H1 (cell line): ENCODE data around the gene PLA2G1B. TPM values are rescaled to one million over a fixed set of nuclear protein-coding genes. Genes with fewer than 3 reads are reported as not detected.
A peak's percentile ranks its signal among the peaks of the same experiment; 100 is the strongest.

ENCODE experiments used
- CTCF ChIA-PET: fragments of 300-600 bp; sonication (Branson Sonifier 250); formaldehyde crosslinking; loops from one replicate; lab custom pipeline; 2021; ENCODE audit not compliant: partially characterized antibody; lab: Charles Lee
- POLR2A ChIA-PET: fragments of 300-600 bp; sonication (Branson Sonifier 250); formaldehyde crosslinking; loops from one replicate; lab custom pipeline; 2021; ENCODE audit warnings: inconsistent platforms; ENCODE audit not compliant: partially characterized antibody; lab: Charles Lee
- DNase-seq, 2 experiments: peaks; one replicate each; pipeline versions ENCODE4 v3.0.0 to v3.0.0-alpha.2; 2010 to 2022; ENCODE audit warnings: low spot score in 2 of 2, low read depth in 1 of 2, mixed read lengths in 1 of 2
- FAIRE-seq: peaks from 2 replicates; lab custom pipeline; 2011; peaks lifted over from hg19 to GRCh38; lab: Jason Lieb, UNC
- H2AFZ ChIP-seq: 2 replicates; pipeline ENCODE4 v1.8.1; 2012; ENCODE audit warnings: low read length, inconsistent platforms
- H2AK5ac ChIP-seq: 2 replicates; pipeline ENCODE4 v1.6.1; 2013; ENCODE audit warnings: low read depth, low read length
- H2BK120ac ChIP-seq: replicated peaks from 2 replicates; pipeline ENCODE3; 2013; ENCODE audit warnings: low read depth, low read length, inconsistent platforms
- H2BK12ac ChIP-seq: 2 replicates; pipeline ENCODE4 v1.6.1; 2013; ENCODE audit warnings: low read depth, low read length
- H2BK15ac ChIP-seq: 2 replicates; pipeline ENCODE4 v1.6.1; 2013; ENCODE audit warnings: low read length
- H2BK20ac ChIP-seq: 2 replicates; pipeline ENCODE4 v1.6.1; 2013; ENCODE audit warnings: low read length
- H2BK5ac ChIP-seq: 2 replicates; pipeline ENCODE4 v1.6.1; 2013; ENCODE audit warnings: low read depth, low read length
- H3K14ac ChIP-seq: 2 replicates; pipeline ENCODE4 v1.6.1; 2013; ENCODE audit warnings: inconsistent platforms; ENCODE audit not compliant: insufficient read length
- H3K18ac ChIP-seq: 2 replicates; pipeline ENCODE4 v1.6.1; 2013; ENCODE audit warnings: low read length; ENCODE audit errors: extremely low read depth
- H3K23ac ChIP-seq: 2 replicates; pipeline ENCODE4 v1.6.1; 2013; ENCODE audit warnings: inconsistent platforms; ENCODE audit not compliant: insufficient read length
- H3K23me2 ChIP-seq: 2 replicates; pipeline ENCODE4 v1.6.1; 2013; ENCODE audit warnings: low read depth, low read length
- H3K27ac ChIP-seq: 2 replicates; pipeline ENCODE4 v1.6.1; 2011; ENCODE audit warnings: low read depth, low read length, inconsistent platforms
- H3K27me3 ChIP-seq, 4 experiments: replicated peaks in 1 of 4; 1 replicate in 1 of 4; 2 replicates in 3 of 4; pipeline versions ENCODE4 v1.6.1 to v1.8.1; 2011 to 2013; ENCODE audit warnings: low read length in 3 of 4, mild to moderate bottlenecking in 3 of 4, inconsistent platforms in 2 of 4, mixed read lengths in 2 of 4, moderate library complexity in 1 of 4; ENCODE audit not compliant: control insufficient read depth in 3 of 4, insufficient read depth in 3 of 4; ENCODE audit errors: extremely low read depth in 1 of 4
- H3K36me3 ChIP-seq, 4 experiments: 2 replicates each; pipeline versions ENCODE4 v1.6.1 to v1.8.1; 2011 to 2013; ENCODE audit warnings: mild to moderate bottlenecking in 4 of 4, low read length in 3 of 4, moderate library complexity in 2 of 4, control low read depth in 1 of 4, inconsistent platforms in 1 of 4; ENCODE audit not compliant: insufficient read depth in 4 of 4, control insufficient read depth in 2 of 4
- H3K4ac ChIP-seq: replicated peaks from 2 replicates; pipeline ENCODE3; 2013; ENCODE audit warnings: low read length, low read depth, mixed read lengths, inconsistent platforms; ENCODE audit not compliant: insufficient read length
- H3K4me1 ChIP-seq, 4 experiments: replicated peaks in 1 of 4; 1 replicate in 1 of 4; 2 replicates in 3 of 4; pipeline versions ENCODE4 v1.6.1 to v1.8.1; 2011 to 2013; ENCODE audit warnings: low read length in 3 of 4, inconsistent platforms in 2 of 4, mixed read lengths in 1 of 4; ENCODE audit not compliant: insufficient read depth in 4 of 4, control insufficient read depth in 3 of 4
- H3K4me2 ChIP-seq, 2 experiments: 2 replicates each; pipeline versions ENCODE4 v1.6.1 to v1.8.1; 2011 to 2013; ENCODE audit warnings: low read depth in 2 of 2, low read length in 2 of 2, control low read depth in 1 of 2, inconsistent platforms in 1 of 2, mild to moderate bottlenecking in 1 of 2; ENCODE audit not compliant: insufficient read depth in 1 of 2
- H3K4me3 ChIP-seq, 4 experiments: fragments of 200-600, 300-600 bp in 1 of 4; sonication (generic), shearing (Covaris generic), sonication (Bioruptor Twin) in 1 of 4; 2 replicates each; pipeline versions ENCODE4 v1.5.1 to v1.8.1; 2011 to 2016; ENCODE audit warnings: low read length in 4 of 4, low read depth in 3 of 4, control low read depth in 2 of 4, inconsistent platforms in 2 of 4, mild to moderate bottlenecking in 2 of 4, mixed read lengths in 1 of 4, moderate library complexity in 1 of 4; ENCODE audit not compliant: insufficient read depth in 2 of 4; ENCODE audit errors: extremely low read depth in 1 of 4
- H3K56ac ChIP-seq: replicated peaks from 2 replicates; pipeline ENCODE3; 2013; ENCODE audit warnings: low read depth, mild to moderate bottlenecking, mixed read lengths, low read length, inconsistent platforms; ENCODE audit not compliant: insufficient read length
- H3K79me1 ChIP-seq: 2 replicates; pipeline ENCODE4 v1.6.1; 2013; ENCODE audit warnings: low read depth, low read length, control low read depth
- H3K79me2 ChIP-seq, 2 experiments: 2 replicates each; pipeline versions ENCODE4 v1.6.1 to v1.8.1; 2012 to 2013; ENCODE audit warnings: low read length in 2 of 2, mild to moderate bottlenecking in 2 of 2, inconsistent platforms in 1 of 2; ENCODE audit not compliant: insufficient read depth in 2 of 2, control insufficient read depth in 1 of 2
- H3K9ac ChIP-seq, 4 experiments: replicated peaks in 1 of 4; 1 replicate in 1 of 4; 2 replicates in 3 of 4; pipeline versions ENCODE4 v1.6.1 to v1.8.1; 2011 to 2013; ENCODE audit warnings: low read depth in 3 of 4, low read length in 3 of 4, control low read depth in 2 of 4, mild to moderate bottlenecking in 2 of 4, moderate library complexity in 2 of 4, inconsistent platforms in 1 of 4; ENCODE audit errors: extremely low read depth in 1 of 4
- H3K9me3 ChIP-seq, 2 experiments: 2 replicates each; pipeline versions ENCODE4 v1.6.1 to v1.8.1; 2012 to 2013; ENCODE audit warnings: mild to moderate bottlenecking in 2 of 2, moderate library complexity in 2 of 2, control low read depth in 1 of 2, inconsistent platforms in 1 of 2, low read depth in 1 of 2, low read length in 1 of 2, mixed read lengths in 1 of 2; ENCODE audit not compliant: insufficient read depth in 2 of 2
- H4K20me1 ChIP-seq, 2 experiments: replicated peaks in 1 of 2; 2 replicates each; pipeline versions ENCODE3 to v1.8.1; 2011 to 2013; ENCODE audit warnings: inconsistent platforms in 2 of 2, low read length in 2 of 2, mild to moderate bottlenecking in 1 of 2; ENCODE audit not compliant: insufficient read depth in 2 of 2, control insufficient read depth in 1 of 2
- H4K5ac ChIP-seq: 2 replicates; pipeline ENCODE4 v1.6.1; 2013; ENCODE audit warnings: low read length, low read depth, mixed read lengths, inconsistent platforms; ENCODE audit not compliant: insufficient read length
- H4K8ac ChIP-seq: 2 replicates; pipeline ENCODE4 v1.8.0; 2013; ENCODE audit warnings: mild to moderate bottlenecking, moderate library complexity, low read length, inconsistent platforms; ENCODE audit not compliant: insufficient read depth; ENCODE audit errors: extremely low read depth
- H4K91ac ChIP-seq: replicated peaks from 2 replicates; pipeline ENCODE3; 2013; ENCODE audit warnings: low read length, mixed read lengths, inconsistent platforms; ENCODE audit not compliant: insufficient read length
- ATF3 ChIP-seq: IDR thresholded peaks from 2 replicates; pipeline ENCODE4 v1.6.1; 2011; ENCODE audit warnings: low read depth, mild to moderate bottlenecking, low read length; ENCODE audit not compliant: insufficient read depth
- KDM1A ChIP-seq: fragments of 200-600, 300-600 bp; sonication (generic); IDR thresholded peaks from 2 replicates; pipeline ENCODE4 v1.7.1; 2016; ENCODE audit warnings: mild to moderate bottlenecking, low read length, borderline replicate concordance
- KDM4A ChIP-seq: IDR thresholded peaks from one replicate; pipeline ENCODE4 v1.7.1; 2012; ENCODE audit warnings: low read depth, mild to moderate bottlenecking, moderate library complexity, low read length, inconsistent platforms; ENCODE audit not compliant: severe bottlenecking
- MAFK ChIP-seq: IDR thresholded peaks from 2 replicates; pipeline ENCODE4 v1.6.1; 2012; ENCODE audit warnings: low read depth, mild to moderate bottlenecking, improper control_type of control experiment, low read length
- NANOG ChIP-seq: IDR thresholded peaks from 2 replicates; pipeline ENCODE4 v1.6.1; 2011; ENCODE audit warnings: low read length, low read depth, mild to moderate bottlenecking, inconsistent platforms; ENCODE audit not compliant: insufficient read depth, poor library complexity, severe bottlenecking
- POU5F1 ChIP-seq: IDR thresholded peaks from 2 replicates; pipeline ENCODE4 v1.6.1; 2011; ENCODE audit warnings: low read depth, mild to moderate bottlenecking, low read length, moderate library complexity
- TBP ChIP-seq: IDR thresholded peaks from 2 replicates; pipeline ENCODE4 v1.6.1; 2011; ENCODE audit warnings: low read depth, low read length, improper control_type of control experiment
- TEAD4 ChIP-seq: IDR thresholded peaks from 2 replicates; pipeline ENCODE4 v1.6.1; 2012; ENCODE audit warnings: low read depth, low read length, inconsistent platforms, mixed read lengths
- USF2 ChIP-seq: IDR thresholded peaks from 2 replicates; pipeline ENCODE4 v1.6.1; 2011; ENCODE audit warnings: low read length, improper control_type of control experiment
- ZNF274 ChIP-seq: IDR thresholded peaks from 2 replicates; pipeline ENCODE4 v1.7.0; 2012; ENCODE audit warnings: low read length, borderline replicate concordance; ENCODE audit errors: extremely low read depth
- WGBS, 2 experiments: shearing (Covaris generic) in 1 of 2; methylation state at CpG; one replicate each; pipeline versions ENCODE4 v1.1.6 to v1.1.7; 2013 to 2015; ENCODE audit warnings: low lambda C conversion rate in 2 of 2, mixed read lengths in 2 of 2, inconsistent platforms in 1 of 2, low coverage in 1 of 2, missing lambda C conversion rate in 1 of 2; ENCODE audit not compliant: insufficient replicate concordance in 2 of 2, insufficient coverage in 1 of 2, insufficient read length in 1 of 2; ENCODE audit errors: extremely low coverage in 1 of 2, missing lambda C conversion rate in 1 of 2; 5-methylcytosine and 5-hydroxymethylcytosine counted together
- polyA plus RNA-seq, 7 experiments: library from polyadenylated mRNA; depleted of rRNA in 3 of 7; stranded (reverse) in 5 of 7; unstranded in 2 of 7; fragments of >200 nt in 5 of 7; fragments of 200-250 nt in 2 of 7; gene quantifications; 1 replicate in 5 of 7; 2 replicates in 1 of 7; 4 replicates in 1 of 7; pipeline versions ENCODE4 v1.2.1 to v1.2.3, GENCODE V29; 2011 to 2013; ENCODE audit warnings: missing spikeins in 2 of 7, mixed read lengths in 2 of 7
- total RNA-seq: library from RNA; stranded (reverse); fragmentation: NEBNext Ultra II Directional; extraction: Animal tissue kit (Norgen Biotek cat#: 25700); gene quantifications from 2 replicates; pipeline ENCODE4 v1.2.1, GENCODE V29; 2021

PLA2G1B gene
- total and polyA plus RNA-seq, 2 of the 8 experiments (the other 6 are each of a cell fraction or from before 2014, with no cell fraction given): not detected

- no peak overlapping the region for H3K23ac ChIP-seq
- ChIA-PET POLR2A (interaction anchor here (0.9 to 8.1 kb wide), 11 partner anchors 10 to 121 kb away, joined by 3 to 102 read pairs (median 4); partner anchors contain the start of genes PLA2G1B, RNU4-1, RNU4-2 and RPLP0), CTCF (interaction anchor here (0.7 to 11.0 kb wide), 15 partner anchors 8 to 619 kb away, joined by 3 to 109 read pairs (median 3); partner anchors contain the start of genes COQ5, PLA2G1B, RNU4-2 and SIRT4)
- H3K9ac ChIP-seq: peak overlapping the region; percentile 57 to 73 (median 69)
- H2BK12ac ChIP-seq: peak overlapping the region; percentile 6; the same call in 1 of the 2 replicates
- H3K14ac ChIP-seq: no peak overlapping the region
- 65% methylated on average over 9 of the region's 9 CpGs; no CpG with 5 or more reads in 1 of the 2 experiments for WGBS, 2 experiments
- no peaks in the 10 kb centered on the region for H4K20me1 ChIP-seq
- no peak overlapping the region; the same call in 1 of the 2 replicates for H4K8ac ChIP-seq
- no peaks in the 10 kb centered on the region for H3K79me2 ChIP-seq
- H3K56ac ChIP-seq: peak overlapping the region; percentile 22
- H3K4me3 ChIP-seq: peak overlapping the region; percentile 33 to 67 (median 56)
- FAIRE-seq: no peak
- H3K79me1 ChIP-seq: no peaks in the 10 kb centered on the region
- H3K23me2 ChIP-seq: peaks cover 3% of the 10 kb centered on the region; the same call in 1 of the 2 replicates
- H3K18ac ChIP-seq: no peak overlapping the region
- H2BK120ac ChIP-seq: no peak overlapping the region
- H3K4me2 ChIP-seq: peak overlapping the region; percentile 67 to 91
- DNase-seq: peak in 1 of 2 experiments; percentile 47
- H3K27ac ChIP-seq: 0 out of 2 replicates have a peak overlapping the region, but pooled peaks have one; percentile 1
- peak overlapping the region; percentile 50 for H3K4ac ChIP-seq
- no peaks in the 10 kb centered on the region for H3K36me3 ChIP-seq
- peak overlapping the region; percentile 3 for H4K91ac ChIP-seq
- H3K4me1 ChIP-seq: peaks cover 0 to 8% (median 4%) of the 10 kb centered on the region in 4 experiments; a peak in 3 of 7 replicates
- no peak overlapping the region for H2AK5ac ChIP-seq
- no peaks in the 10 kb centered on the region for H3K9me3 ChIP-seq
- no peaks in the 10 kb centered on the region for H3K27me3 ChIP-seq
- peak overlapping the region; percentile 7 for H4K5ac ChIP-seq
- TF ChIP-seq USF2 (no peak), POU5F1 (no peak), MAFK (no peak), ATF3 (no peak), KDM4A (no peak), NANOG (no peak), TBP (no peak), ZNF274 (no peak), TEAD4 (no peak), KDM1A (no peak)
- no peak overlapping the region for H2BK15ac ChIP-seq
- H2BK5ac ChIP-seq: 0 out of 2 replicates have a peak overlapping the region, but pooled peaks have one; percentile 69
- H2AFZ ChIP-seq: peak overlapping the region; percentile 91; the same call in 1 of the 2 replicates
- H2BK20ac ChIP-seq: no peak overlapping the region
These were observed 10.8 kb downstream of the PLA2G1B start for GRCh38 chr12:120316798-120317223.
